Umbilical cord (tissue), 2 donors: ENCODE results near the gene MUC6. TPM values are rescaled to one million over a fixed set of nuclear protein-coding genes. Genes with fewer than 3 reads are reported as not detected.

Source experiments
- DNase-seq: peaks from one replicate; pipeline ENCODE4 v3.0.0-alpha.2; 2015; ENCODE audit warnings: low spot score
- total RNA-seq: library from RNA; depleted of rRNA; stranded (reverse); fragments of >200 nt; gene quantifications from one replicate; pipeline ENCODE4 v1.2.3, GENCODE V29; 2014; ENCODE audit warnings: low replicate concordance; ENCODE audit not compliant: insufficient read depth

Gene MUC6
- total RNA-seq, 1 donor from 2014 or later: 0.24 TPM

GRCh38 chr11:1009371-1009770, 27.1 kb downstream of the MUC6 start:
- no peak for DNase-seq

- DNase-seq: no peak
Observed at GRCh38 chr11:1008803-1009145, 27.7 kb downstream of the MUC6 start.

- DNase-seq: no peak
Observed at GRCh38 chr11:1008001-1008802, 28.3 kb downstream of the MUC6 start.

GRCh38 chr11:1007279-1007678, 29.2 kb downstream of the MUC6 start:
- DNase-seq: no peak

GRCh38 chr11:1006762-1007161, 29.8 kb downstream of the MUC6 start:
- DNase-seq: peak; percentile 33

- DNase-seq: peak; percentile 60
Observed at GRCh38 chr11:1005928-1006327, 30.6 kb downstream of the MUC6 start.

- DNase-seq: no peak
Observed at GRCh38 chr11:1003159-1003558, 33.4 kb downstream of the MUC6 start.

GRCh38 chr11:1002406-1002984, 34.0 kb downstream of the MUC6 start:
- no peak for DNase-seq

- DNase-seq: no peak
Observed at GRCh38 chr11:1001617-1002405, 34.7 kb downstream of the MUC6 start.

GRCh38 chr11:1000357-1001278, 35.9 kb downstream of the MUC6 start:
- DNase-seq: peak; percentile 28

- no peak for DNase-seq
Observed at GRCh38 chr11:999009-999408, 37.5 kb downstream of the MUC6 start.

GRCh38 chr11:997907-998306, 38.6 kb downstream of the MUC6 start:
- no peak for DNase-seq

- DNase-seq: no peak
Observed at GRCh38 chr11:996681-997080, 39.8 kb downstream of the MUC6 start.

- peak; percentile 72 for DNase-seq
Observed at GRCh38 chr11:995752-996420, 40.6 kb downstream of the MUC6 start.

GRCh38 chr11:995044-995751, 41.3 kb downstream of the MUC6 start:
- no peak for DNase-seq

GRCh38 chr11:993632-994167, 42.8 kb downstream of the MUC6 start:
- DNase-seq: no peak

- DNase-seq: no peak
Observed at GRCh38 chr11:992577-992976, 43.9 kb downstream of the MUC6 start.

GRCh38 chr11:991711-992307, 44.7 kb downstream of the MUC6 start:
- DNase-seq: no peak

- no peak for DNase-seq
Observed at GRCh38 chr11:991034-991433, 45.5 kb downstream of the MUC6 start.

GRCh38 chr11:990101-990500, 46.4 kb downstream of the MUC6 start:
- no peak for DNase-seq
